HG03280 (cell line): ENCODE data around the gene PIGU.
"Not testable (repeated sequence)": the region's sequence is repeated elsewhere in the genome, so short reads cannot be mapped to it uniquely, and the experiment has no call there.

Source experiments
- ATAC-seq: cut with Tn5 transposase; IDR thresholded peaks from one replicate; pipeline ENCODE4 v1.9.1; 2021; ENCODE audit warnings: mild to moderate bottlenecking, moderate library complexity; ENCODE audit not compliant: unreplicated experiment

The PIGU gene

GRCh38 chr20:34516247-34517113 is 160.4 kb downstream of the PIGU start, which contains the start of gene DYNLRB1:
Gene DYNLRB1 (plus strand): TSS chr20:34516422. CDS start chr20:34516459, 37 bp downstream.
- peak; percentile 73 for ATAC-seq

GRCh38 chr20:34515484-34516246 is 161.2 kb downstream of the PIGU start:
- peak; percentile 55 for ATAC-seq

- no peak for ATAC-seq
Observed at GRCh38 chr20:34514897-34515483, 161.9 kb downstream of the PIGU start.

- not testable (repeated sequence) for ATAC-seq
Observed at GRCh38 chr20:34514034-34514433, 162.9 kb downstream of the PIGU start.

GRCh38 chr20:34512955-34513419 is 163.9 kb downstream of the PIGU start:
- no peak for ATAC-seq

GRCh38 chr20:34512266-34512954 is 164.5 kb downstream of the PIGU start:
- ATAC-seq, result no peak

GRCh38 chr20:34511891-34512265 is 165.0 kb downstream of the PIGU start:
- ATAC-seq, result no peak

GRCh38 chr20:34510575-34510974 is 166.3 kb downstream of the PIGU start:
- ATAC-seq, result no peak
